Measurements from ENCODE around the gene RRM2.

RRM2 gene

DNA sequence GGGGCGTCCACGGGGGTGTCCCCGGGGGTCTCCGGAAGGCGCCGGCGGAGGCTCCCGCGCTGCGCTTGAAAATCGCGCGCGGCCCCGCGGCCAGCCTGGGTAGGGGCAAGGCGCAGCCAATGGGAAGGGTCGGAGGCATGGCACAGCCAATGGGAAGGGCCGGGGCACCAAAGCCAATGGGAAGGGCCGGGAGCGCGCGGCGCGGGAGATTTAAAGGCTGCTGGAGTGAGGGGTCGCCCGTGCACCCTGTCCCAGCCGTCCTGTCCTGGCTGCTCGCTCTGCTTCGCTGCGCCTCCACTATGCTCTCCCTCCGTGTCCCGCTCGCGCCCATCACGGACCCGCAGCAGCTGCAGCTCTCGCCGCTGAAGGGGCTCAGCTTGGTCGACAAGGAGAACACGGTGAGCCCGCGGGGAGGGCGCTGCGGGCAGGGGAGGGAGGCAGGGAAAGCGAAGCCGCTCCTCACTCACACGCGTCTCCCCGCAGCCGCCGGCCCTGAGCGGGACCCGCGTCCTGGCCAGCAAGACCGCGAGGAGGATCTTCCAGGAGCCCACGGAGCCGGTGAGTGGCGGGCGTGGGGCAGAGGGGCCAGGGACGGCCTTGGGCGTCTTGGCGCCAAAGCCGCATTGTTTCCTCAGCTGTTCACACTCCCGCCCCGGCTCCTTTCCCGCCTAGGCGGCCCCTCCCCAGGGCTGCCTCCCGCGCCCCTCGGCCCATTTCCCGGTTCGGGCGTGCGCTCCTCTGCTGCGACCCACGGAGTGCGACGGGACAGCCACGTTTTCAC, at the start of gene RRM2:
Gene RRM2, plus strand, starts transcription at position 240 of the 781 bp plus-strand sequence. Its CDS starts 60 bp downstream, at position 300.
- DNase-seq: peak; percentile 93

- DNase-seq: no peak
Measured at GRCh38 chr2:10073706-10074105, 48.8 kb upstream of the RRM2 start.

DNA sequence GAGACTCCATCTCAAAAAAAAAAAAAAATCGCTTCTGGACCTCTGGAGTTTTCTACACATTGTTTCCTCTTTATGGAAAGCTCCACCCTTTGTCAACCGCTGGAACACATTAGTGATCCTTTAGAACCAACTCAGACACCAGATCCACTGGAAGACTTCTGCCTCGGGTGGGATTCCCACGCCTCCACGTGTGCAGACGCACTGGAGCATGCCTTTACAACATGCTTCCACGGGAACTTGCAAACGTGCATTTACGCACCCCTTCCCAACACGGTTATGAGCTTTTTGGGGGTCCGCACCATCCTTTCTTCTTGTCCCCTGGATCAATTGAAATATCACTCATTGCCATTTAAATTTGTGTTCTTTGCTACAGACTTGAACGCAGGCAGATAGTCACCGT, 47.4 kb upstream of the RRM2 start:
- DNase-seq: no peak

- no peak for DNase-seq
Measured at GRCh38 chr2:10075571-10076209, 46.8 kb upstream of the RRM2 start.

GRCh38 chr2:10076511-10076910, 46.0 kb upstream of the RRM2 start:
- no peak for DNase-seq

- DNase-seq: no peak
Measured at GRCh38 chr2:10076988-10077527, 45.5 kb upstream of the RRM2 start.

DNA sequence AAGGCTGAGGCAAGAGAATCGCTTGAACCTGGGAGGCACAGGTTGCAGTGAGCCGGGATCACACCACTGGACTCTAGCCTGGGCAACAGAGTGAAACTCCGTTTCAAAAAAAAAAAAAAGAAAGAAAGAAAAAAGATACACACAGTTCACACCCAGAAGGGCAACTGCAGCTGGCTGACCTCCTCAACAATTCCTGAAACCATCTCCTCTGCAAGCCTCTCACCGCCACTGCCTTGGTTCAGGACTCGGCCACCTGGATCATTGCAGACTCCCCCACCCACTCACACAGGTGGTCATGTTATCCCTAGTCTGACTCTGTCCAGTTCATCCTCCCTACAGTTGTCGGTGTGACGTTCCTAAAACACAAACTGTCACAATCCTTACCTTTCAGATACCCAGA, 44.5 kb upstream of the RRM2 start:
- DNase-seq: no peak

- no peak for DNase-seq
Measured at GRCh38 chr2:10078704-10079265, 43.8 kb upstream of the RRM2 start.

GRCh38 chr2:10079266-10079869, 43.2 kb upstream of the RRM2 start:
- DNase-seq: no peak

DNA sequence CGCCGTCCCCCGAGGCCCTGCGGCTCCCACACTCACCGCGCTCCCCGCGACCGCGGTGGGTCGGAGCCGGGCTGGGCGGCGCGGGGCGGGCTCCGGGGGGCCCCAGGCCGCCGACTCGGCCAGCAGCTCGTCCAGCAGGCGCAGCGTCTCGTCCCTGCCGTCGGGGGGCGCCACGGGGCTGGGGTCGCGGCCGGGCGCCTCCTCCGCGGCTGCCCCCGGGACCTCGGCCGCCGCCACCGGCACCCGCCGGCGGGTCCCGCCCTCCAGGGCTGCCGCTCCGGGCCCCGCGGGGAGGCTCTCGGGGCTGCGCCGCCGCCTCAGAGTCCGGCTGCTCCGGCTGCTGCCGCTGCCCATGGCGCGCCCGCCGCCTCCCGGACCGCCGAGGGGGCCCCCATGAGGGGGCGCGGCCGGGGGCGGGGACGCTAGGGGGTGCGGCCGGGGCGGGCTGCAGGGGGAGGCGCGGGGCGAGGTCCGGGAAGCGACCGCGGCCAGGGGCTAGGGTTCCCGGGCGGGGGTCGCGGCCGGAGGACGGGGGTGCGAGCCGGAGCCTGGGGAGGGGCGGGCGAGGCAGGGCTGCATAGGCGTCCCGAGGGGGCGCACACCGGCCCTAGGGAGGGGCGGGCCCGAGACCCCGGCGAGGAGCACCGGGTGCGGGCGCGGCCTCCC, 42.5 kb upstream of the RRM2 start, which contains the start of gene CYS1:
Gene CYS1, minus strand, starts transcription at position 542 of the 666 bp plus-strand sequence. Its CDS starts 188 bp downstream, at position 354.
- DNase-seq: no peak

GRCh38 chr2:10080536-10081304, 41.8 kb upstream of the RRM2 start:
- DNase-seq: no peak

DNA sequence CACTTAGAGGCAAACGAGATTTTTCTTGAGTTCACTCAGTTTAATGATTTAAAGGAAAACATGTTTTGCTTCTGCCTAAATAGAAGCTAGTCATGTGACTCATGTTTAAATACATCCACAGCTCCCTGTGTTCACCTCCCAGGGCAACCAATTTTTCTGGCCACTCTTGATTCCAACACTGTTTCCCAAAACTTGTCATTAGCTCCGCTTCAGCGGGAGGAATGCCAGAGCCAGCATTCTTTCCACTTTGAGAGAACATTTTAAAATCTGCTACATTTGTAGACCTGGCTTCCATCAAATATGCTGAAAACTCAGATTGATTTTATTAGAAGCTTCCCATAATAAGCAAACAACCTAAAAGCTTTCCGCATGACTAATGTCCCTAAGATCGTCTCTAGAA, 39.5 kb upstream of the RRM2 start:
- DNase-seq: no peak

DNA sequence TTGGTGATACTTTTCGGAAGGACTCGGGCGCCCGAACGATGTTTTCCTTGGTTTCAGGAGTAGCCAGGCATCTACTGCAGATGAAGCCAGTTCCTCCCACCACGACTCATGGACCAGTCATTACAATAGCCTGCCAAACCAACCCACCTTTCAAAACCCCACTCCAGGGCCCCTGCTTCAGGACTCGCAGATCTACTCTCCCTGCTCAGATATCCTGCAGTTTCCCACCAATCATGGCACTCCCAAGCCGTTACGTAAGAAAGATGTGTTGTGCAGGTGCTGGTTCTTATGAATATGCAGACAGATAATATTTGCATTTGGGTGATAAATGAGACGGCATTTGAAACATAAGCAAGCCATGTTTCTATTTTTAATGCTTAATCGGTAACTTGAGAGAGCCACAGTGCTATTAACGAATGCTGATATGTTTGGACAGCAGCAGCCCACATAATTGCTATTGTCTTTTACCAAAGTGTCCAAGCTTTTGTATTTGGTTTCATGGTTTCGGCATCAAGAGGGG, 38.8 kb upstream of the RRM2 start:
- no peak for DNase-seq

DNA sequence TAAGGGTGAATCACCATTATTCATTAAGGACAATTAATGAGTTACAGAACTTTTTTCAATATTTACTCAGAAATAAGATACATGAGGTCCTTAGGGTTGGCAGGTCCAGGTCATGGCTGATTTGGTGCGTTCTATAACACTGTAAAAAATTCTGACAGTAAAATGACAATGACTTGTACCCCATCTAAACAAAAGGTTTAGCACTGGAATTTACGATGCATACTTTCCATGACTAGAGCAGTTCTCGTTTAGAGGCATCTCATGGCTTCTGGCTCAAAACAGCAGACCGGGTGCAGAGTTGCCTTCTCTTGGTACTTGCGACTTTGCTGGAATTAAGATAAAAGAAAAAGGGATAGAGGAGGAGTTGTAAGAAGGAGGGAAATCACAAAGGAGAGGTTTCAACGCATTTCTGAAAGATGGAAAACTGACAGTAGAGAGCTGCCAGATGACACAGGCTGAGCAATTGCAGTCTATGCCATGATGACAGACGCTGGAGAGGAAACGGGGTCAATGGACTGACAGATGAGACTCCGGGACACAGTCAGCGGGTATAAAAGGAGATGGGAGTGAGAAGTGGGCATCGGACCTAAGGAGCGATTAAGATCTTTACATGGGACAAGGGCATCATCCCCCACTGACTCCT, 38.2 kb upstream of the RRM2 start:
- DNase-seq: no peak

- no peak for DNase-seq
Measured at GRCh38 chr2:10085043-10085667, 37.4 kb upstream of the RRM2 start.

GRCh38 chr2:10085668-10086059, 36.9 kb upstream of the RRM2 start:
- DNase-seq: no peak

DNA sequence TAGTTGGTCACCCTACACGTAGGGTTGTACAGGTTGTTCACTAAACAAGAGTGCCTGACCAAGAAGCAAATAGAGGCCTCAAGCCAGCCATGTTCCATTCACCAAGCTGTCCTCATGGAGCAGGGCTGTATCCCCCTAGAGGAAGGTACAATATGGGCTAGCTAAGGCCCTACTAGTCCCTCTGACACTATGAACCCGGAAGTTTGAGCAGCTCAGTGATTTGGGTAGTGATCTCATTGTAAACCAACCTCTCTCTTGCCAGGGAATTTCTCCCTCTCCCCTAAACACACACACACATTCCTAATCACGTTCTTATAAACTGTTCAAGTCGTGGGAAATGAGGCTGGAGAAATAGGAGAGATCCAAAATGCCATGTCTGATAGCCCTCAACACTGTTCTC, 35.6 kb upstream of the RRM2 start:
- no peak for DNase-seq

GRCh38 chr2:10087360-10087759, 35.2 kb upstream of the RRM2 start:
- no peak for DNase-seq

- no peak for DNase-seq
Measured at GRCh38 chr2:10089565-10090190, 32.9 kb upstream of the RRM2 start.

GRCh38 chr2:10091182-10091888, 31.2 kb upstream of the RRM2 start:
- DNase-seq: no peak

Data from NCI-H1436 (cell line).